D721Med (cell line): ENCODE measurements around the gene PITPNC1.
"Not testable (repeated sequence)": the region's sequence is repeated elsewhere in the genome, so short reads cannot be mapped to it uniquely, and the experiment has no call there.

Experiments used
- DNase-seq: peaks from one replicate; pipeline ENCODE4 v3.0.0; 2011; ENCODE audit warnings: low spot score; ENCODE audit not compliant: insufficient read length
- FAIRE-seq: peaks from 2 replicates; lab custom pipeline; 2011; peaks lifted over from hg19 to GRCh38; lab: Jason Lieb, UNC
- TF ChIP-seq, protein P1 (sequence below): IDR thresholded peaks from 2 replicates; pipeline ENCODE4 v1.5.1; 2012; ENCODE audit warnings: mild to moderate bottlenecking, control low read depth; ENCODE audit not compliant: insufficient read depth; ENCODE audit errors: missing control alignments

The PITPNC1 gene

DNA sequence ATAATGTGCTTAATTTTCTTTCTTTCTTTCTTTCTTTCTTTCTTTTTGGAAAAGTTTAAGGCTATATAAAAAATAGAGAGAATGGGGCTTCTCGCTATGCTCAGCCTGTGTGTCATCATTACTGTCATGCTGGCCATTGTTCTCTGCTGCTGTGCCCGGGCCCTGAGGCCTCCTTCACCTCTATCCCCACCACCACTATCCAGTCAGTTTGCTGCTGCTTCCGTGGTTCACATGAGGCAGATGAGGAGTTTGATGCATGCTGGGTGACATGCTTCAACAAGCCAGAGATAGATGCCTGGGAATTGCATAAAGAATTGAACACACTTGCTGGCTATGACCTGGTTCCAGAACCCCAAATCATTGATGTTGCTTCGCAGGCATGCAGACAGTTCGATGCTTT lies 36.3 kb downstream of the PITPNC1 start:
- no peak for DNase-seq
- TF ChIP-seq, protein P1, sequence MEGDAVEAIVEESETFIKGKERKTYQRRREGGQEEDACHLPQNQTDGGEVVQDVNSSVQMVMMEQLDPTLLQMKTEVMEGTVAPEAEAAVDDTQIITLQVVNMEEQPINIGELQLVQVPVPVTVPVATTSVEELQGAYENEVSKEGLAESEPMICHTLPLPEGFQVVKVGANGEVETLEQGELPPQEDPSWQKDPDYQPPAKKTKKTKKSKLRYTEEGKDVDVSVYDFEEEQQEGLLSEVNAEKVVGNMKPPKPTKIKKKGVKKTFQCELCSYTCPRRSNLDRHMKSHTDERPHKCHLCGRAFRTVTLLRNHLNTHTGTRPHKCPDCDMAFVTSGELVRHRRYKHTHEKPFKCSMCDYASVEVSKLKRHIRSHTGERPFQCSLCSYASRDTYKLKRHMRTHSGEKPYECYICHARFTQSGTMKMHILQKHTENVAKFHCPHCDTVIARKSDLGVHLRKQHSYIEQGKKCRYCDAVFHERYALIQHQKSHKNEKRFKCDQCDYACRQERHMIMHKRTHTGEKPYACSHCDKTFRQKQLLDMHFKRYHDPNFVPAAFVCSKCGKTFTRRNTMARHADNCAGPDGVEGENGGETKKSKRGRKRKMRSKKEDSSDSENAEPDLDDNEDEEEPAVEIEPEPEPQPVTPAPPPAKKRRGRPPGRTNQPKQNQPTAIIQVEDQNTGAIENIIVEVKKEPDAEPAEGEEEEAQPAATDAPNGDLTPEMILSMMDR, result no peak
- no peak for FAIRE-seq

- TF ChIP-seq, protein P1, result no peak
- FAIRE-seq, result no peak
- no peak for DNase-seq
These were observed 37.0 kb downstream of the PITPNC1 start for GRCh38 chr17:67414130-67414529.

- TF ChIP-seq, protein P1, result no peak
- FAIRE-seq (no peak), DNase-seq (no peak)
These were observed 37.5 kb downstream of the PITPNC1 start for GRCh38 chr17:67414559-67414958.

DNA sequence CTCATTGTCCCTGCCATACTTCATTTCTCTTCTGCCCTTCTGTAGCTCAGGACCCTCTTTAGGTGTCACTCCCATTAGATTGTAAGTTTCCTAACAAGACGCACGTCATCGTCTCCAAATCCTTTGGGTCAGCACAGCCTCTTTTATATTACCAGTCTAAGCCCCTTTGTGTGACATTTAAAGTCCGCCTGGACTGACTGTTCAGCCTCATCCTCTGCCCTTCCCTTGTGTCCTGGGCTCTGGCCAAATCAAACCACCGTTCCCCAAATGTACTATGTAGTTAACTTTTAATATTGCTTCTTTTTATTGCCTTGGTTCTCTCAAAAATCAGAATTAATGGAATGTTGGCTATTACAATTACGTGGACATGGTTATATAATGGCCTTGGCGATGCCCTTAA lies 38.2 kb downstream of the PITPNC1 start:
- DNase-seq (no peak), FAIRE-seq (no peak)
- TF ChIP-seq, protein P1, result no peak

DNA sequence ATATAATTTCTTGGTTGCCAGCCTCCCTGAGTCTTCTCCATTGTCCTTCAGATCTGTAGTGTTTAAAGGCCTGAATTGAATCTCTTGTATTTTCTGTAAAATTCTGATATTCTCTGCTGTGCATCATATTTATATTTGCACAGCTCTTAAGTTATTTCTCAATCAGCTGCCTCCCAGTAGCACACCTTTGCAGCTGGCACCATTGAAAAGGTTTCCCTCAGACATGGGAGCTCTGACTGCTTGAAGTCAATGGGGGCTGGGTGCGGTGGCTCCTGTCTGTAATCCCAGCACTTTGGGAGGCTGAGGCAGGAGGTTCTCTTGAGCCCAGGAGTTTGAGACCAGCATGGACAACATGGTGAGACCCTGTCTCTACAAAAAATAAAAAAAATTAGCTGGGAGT lies 40.4 kb downstream of the PITPNC1 start:
- DNase-seq (no peak), FAIRE-seq (no peak)
- TF ChIP-seq, protein P1, result no peak

DNA sequence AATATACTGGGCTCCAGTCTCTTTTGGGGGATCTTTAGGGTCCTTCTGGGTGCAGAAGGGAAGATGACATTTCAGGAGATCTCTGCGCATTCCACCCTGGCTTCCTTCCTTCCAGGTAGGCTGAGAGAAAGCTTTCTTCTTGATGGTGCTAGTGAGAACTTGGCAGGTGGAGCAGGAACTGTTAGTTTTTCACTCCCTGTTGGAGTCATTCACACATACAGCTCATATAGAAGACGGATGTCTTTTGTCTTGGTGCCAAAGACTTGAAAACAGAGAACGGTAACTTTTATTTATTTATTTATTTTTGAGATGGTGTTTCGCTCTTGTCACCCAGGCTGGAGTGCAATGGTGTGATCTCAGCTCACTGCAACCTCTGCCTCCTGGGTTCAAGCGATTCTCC lies 43.9 kb downstream of the PITPNC1 start:
- DNase-seq (no peak), FAIRE-seq (no peak)
- TF ChIP-seq, protein P1, result no peak

DNA sequence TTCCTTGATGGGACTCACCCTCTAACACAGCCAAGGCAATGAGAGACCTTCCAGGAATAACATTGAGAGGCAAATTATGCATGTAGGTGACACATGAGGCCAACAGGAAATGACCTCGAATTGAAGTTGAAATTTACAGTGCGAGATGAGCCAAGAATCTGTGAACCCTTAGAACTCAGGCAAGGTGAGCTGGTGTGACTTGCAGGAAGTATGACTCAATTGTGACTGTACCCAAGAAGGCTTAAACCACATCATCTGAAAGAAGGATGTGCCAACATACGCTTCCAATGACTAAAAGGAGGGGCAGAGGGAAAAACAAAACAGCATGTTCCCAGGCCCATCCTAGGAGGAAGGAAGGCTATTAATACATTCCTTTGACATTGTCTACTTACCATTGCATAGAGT lies 44.8 kb downstream of the PITPNC1 start:
- FAIRE-seq (no peak), DNase-seq (no peak)
- TF ChIP-seq, protein P1, result no peak

DNA sequence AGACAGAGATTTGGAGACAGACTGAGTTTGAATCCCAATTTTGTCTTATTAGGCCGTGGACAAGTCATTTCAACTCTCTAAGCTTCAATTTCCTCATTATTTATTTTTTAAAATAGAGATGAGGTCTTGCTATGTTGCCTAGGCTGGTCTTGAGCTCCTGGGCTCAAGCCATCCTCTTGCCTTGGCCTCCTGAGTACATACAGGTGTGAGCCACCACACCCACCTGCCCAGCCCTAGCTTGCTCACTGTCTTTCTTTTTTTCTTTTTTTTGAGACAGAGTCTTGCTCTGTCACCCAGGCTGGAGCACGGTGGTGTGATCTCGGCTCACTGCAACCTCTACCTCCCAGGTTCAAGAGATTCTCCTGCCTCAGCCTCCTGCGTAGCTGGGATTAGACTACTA lies 45.2 kb downstream of the PITPNC1 start:
- FAIRE-seq, DNase-seq: not testable (repeated sequence)
